GM19328 (cell line): ENCODE results near the gene ABCB7.
"Not testable (repeated sequence)": the region's sequence is repeated elsewhere in the genome, so short reads cannot be mapped to it uniquely, and the experiment has no call there.

Source experiments
- ATAC-seq: cut with Tn5 transposase; IDR thresholded peaks from one replicate; pipeline ENCODE4 v1.9.1; 2021; ENCODE audit warnings: mild to moderate bottlenecking, moderate library complexity; ENCODE audit not compliant: unreplicated experiment

Gene ABCB7

GRCh38 chrX:75106772-75107171 lies 49.3 kb downstream of the ABCB7 start:
- no peak for ATAC-seq

GRCh38 chrX:75096331-75096730 lies 59.8 kb downstream of the ABCB7 start:
- no peak for ATAC-seq

- no peak for ATAC-seq
Measured at GRCh38 chrX:75086731-75087195, 69.3 kb downstream of the ABCB7 start.

- ATAC-seq, result no peak
Measured at GRCh38 chrX:75084757-75085156, 71.3 kb downstream of the ABCB7 start.

- no peak for ATAC-seq
Measured at GRCh38 chrX:75076429-75076828, 79.7 kb downstream of the ABCB7 start.

- no peak for ATAC-seq
Measured at GRCh38 chrX:75074475-75074874, 81.6 kb downstream of the ABCB7 start.

GRCh38 chrX:75071334-75071733 lies 84.7 kb downstream of the ABCB7 start:
- no peak for ATAC-seq

GRCh38 chrX:75067931-75068330 lies 88.2 kb downstream of the ABCB7 start:
- no peak for ATAC-seq

GRCh38 chrX:75061701-75062100 lies 94.4 kb downstream of the ABCB7 start:
- ATAC-seq, result no peak

- no peak for ATAC-seq
Measured at GRCh38 chrX:75051047-75051446, 105.0 kb downstream of the ABCB7 start.

GRCh38 chrX:75045369-75045768 lies 110.7 kb downstream of the ABCB7 start:
- ATAC-seq, result no peak

- ATAC-seq, result not testable (repeated sequence)
Measured at GRCh38 chrX:75044142-75044541, 111.9 kb downstream of the ABCB7 start.

GRCh38 chrX:75038925-75039324 lies 117.2 kb downstream of the ABCB7 start:
- no peak for ATAC-seq
